ENCODE measurements around the gene SLC7A14. TPM values are rescaled to one million over a fixed set of nuclear protein-coding genes. Genes with fewer than 3 reads are reported as not detected.

Gene SLC7A14
- total RNA-seq, 1 donor from 2014 or later: 0.23 TPM

GRCh38 chr3:170539897-170540296 lies 46.0 kb downstream of the SLC7A14 start:
- H3K4me1 ChIP-seq (ENCODE audit: insufficient read depth, low read length): no peaks in the 10 kb centered on the region
- no peak overlapping the region for H3K4me3 ChIP-seq (ENCODE audit: insufficient read depth, low read depth, low read length)
- Mint-ChIP-seq H3K27me3 (ENCODE audit: low read depth, unreplicated experiment) (peaks cover 25% of the 10 kb centered on the region), H3K4me1 (ENCODE audit: low read depth, unreplicated experiment) (peaks cover 5% of the 10 kb centered on the region), H3K9me3 (ENCODE audit: unreplicated experiment) (no peaks in the 10 kb centered on the region), H3K36me3 (ENCODE audit: low read depth, unreplicated experiment) (no peaks in the 10 kb centered on the region), H3K4me3 (ENCODE audit: unreplicated experiment) (no peak overlapping the region), H3K27ac (ENCODE audit: unreplicated experiment) (no peak overlapping the region)
- no peaks in the 10 kb centered on the region for H3K27me3 ChIP-seq (ENCODE audit: insufficient read depth, low read length)
- H3K4me2 ChIP-seq (ENCODE audit: low read length): no peak overlapping the region
- DNase-seq (ENCODE audit: low read depth) (no peak), FAIRE-seq (no peak)
- no peak overlapping the region for H2AFZ ChIP-seq (ENCODE audit: low read depth, low read length)
- H3K9ac ChIP-seq (ENCODE audit: low read length): no peak overlapping the region
- H3K36me3 ChIP-seq (ENCODE audit: insufficient read depth, low read length): no peaks in the 10 kb centered on the region
- no peak for TF ChIP-seq CTCF (IDR thresholded peaks at IDR 0.05; ENCODE audit: insufficient read depth, low read depth, low read length)
- TF ChIP-seq EZH2 (IDR thresholded peaks at IDR 0.05; ENCODE audit: insufficient read depth, low read length): no peak
- H3K27ac ChIP-seq (ENCODE audit: low read depth, low read length): no peak overlapping the region
- no peaks in the 10 kb centered on the region for H4K20me1 ChIP-seq (ENCODE audit: insufficient read depth, low read length)
- H3K79me2 ChIP-seq (ENCODE audit: insufficient read depth, low read length): no peaks in the 10 kb centered on the region
- no peaks in the 10 kb centered on the region for H3K9me3 ChIP-seq (ENCODE audit: insufficient read depth, low read depth, low read length)

GRCh38 chr3:170536712-170537111 lies 49.2 kb downstream of the SLC7A14 start:
- no peak overlapping the region for H3K4me3 Mint-ChIP-seq (ENCODE audit: unreplicated experiment)
- Histone ChIP-seq H3K4me1 (ENCODE audit: insufficient read depth, low read length) (no peaks in the 10 kb centered on the region), H3K4me3 (ENCODE audit: insufficient read depth, low read depth, low read length) (no peak overlapping the region), H2AFZ (ENCODE audit: low read depth, low read length) (no peak overlapping the region), H3K9ac (ENCODE audit: low read length) (no peak overlapping the region), H3K4me2 (ENCODE audit: low read length) (no peak overlapping the region), H4K20me1 (ENCODE audit: insufficient read depth, low read length) (no peaks in the 10 kb centered on the region), H3K79me2 (ENCODE audit: insufficient read depth, low read length) (no peaks in the 10 kb centered on the region), H3K9me3 (ENCODE audit: insufficient read depth, low read depth, low read length) (no peaks in the 10 kb centered on the region), H3K27ac (ENCODE audit: low read depth, low read length) (no peak overlapping the region), H3K27me3 (ENCODE audit: insufficient read depth, low read length) (no peaks in the 10 kb centered on the region), H3K36me3 (ENCODE audit: insufficient read depth, low read length) (no peaks in the 10 kb centered on the region)
- peaks cover 3% of the 10 kb centered on the region for H3K4me1 Mint-ChIP-seq (ENCODE audit: low read depth, unreplicated experiment)
- no peaks in the 10 kb centered on the region for H3K36me3 Mint-ChIP-seq (ENCODE audit: low read depth, unreplicated experiment)
- no peak for FAIRE-seq
- H3K9me3 Mint-ChIP-seq (ENCODE audit: unreplicated experiment): no peaks in the 10 kb centered on the region
- no peak overlapping the region for H3K27ac Mint-ChIP-seq (ENCODE audit: unreplicated experiment)
- peaks cover 42% of the 10 kb centered on the region for H3K27me3 Mint-ChIP-seq (ENCODE audit: low read depth, unreplicated experiment)
- TF ChIP-seq EZH2 (IDR thresholded peaks at IDR 0.05; ENCODE audit: insufficient read depth, low read length) (no peak), CTCF (IDR thresholded peaks at IDR 0.05; ENCODE audit: insufficient read depth, low read depth, low read length) (no peak)
- DNase-seq (ENCODE audit: low read depth): no peak

- H3K4me3 Mint-ChIP-seq (ENCODE audit: unreplicated experiment): no peak overlapping the region
- peaks cover 54% of the 10 kb centered on the region for H3K27me3 Mint-ChIP-seq (ENCODE audit: low read depth, unreplicated experiment)
- H3K36me3 Mint-ChIP-seq (ENCODE audit: low read depth, unreplicated experiment): no peaks in the 10 kb centered on the region
- no peaks in the 10 kb centered on the region for H3K4me1 Mint-ChIP-seq (ENCODE audit: low read depth, unreplicated experiment)
- FAIRE-seq: no peak
- peaks cover 6% of the 10 kb centered on the region for H3K9me3 Mint-ChIP-seq (ENCODE audit: unreplicated experiment)
- no peak overlapping the region for H3K27ac Mint-ChIP-seq (ENCODE audit: unreplicated experiment)
- H3K27ac ChIP-seq (ENCODE audit: low read depth, low read length): no peak overlapping the region
- no peak for DNase-seq (ENCODE audit: low read depth)
- H3K4me2 ChIP-seq (ENCODE audit: low read length): no peak overlapping the region
- H4K20me1 ChIP-seq (ENCODE audit: insufficient read depth, low read length): no peaks in the 10 kb centered on the region
- H3K9me3 ChIP-seq (ENCODE audit: insufficient read depth, low read depth, low read length): no peaks in the 10 kb centered on the region
- H3K4me3 ChIP-seq (ENCODE audit: insufficient read depth, low read depth, low read length): no peak overlapping the region
- no peaks in the 10 kb centered on the region for H3K36me3 ChIP-seq (ENCODE audit: insufficient read depth, low read length)
- TF ChIP-seq EZH2 (IDR thresholded peaks at IDR 0.05; ENCODE audit: insufficient read depth, low read length): no peak
- TF ChIP-seq CTCF (IDR thresholded peaks at IDR 0.05; ENCODE audit: insufficient read depth, low read depth, low read length): no peak
- no peaks in the 10 kb centered on the region for H3K79me2 ChIP-seq (ENCODE audit: insufficient read depth, low read length)
- no peak overlapping the region for H2AFZ ChIP-seq (ENCODE audit: low read depth, low read length)
- no peaks in the 10 kb centered on the region for H3K4me1 ChIP-seq (ENCODE audit: insufficient read depth, low read length)
- H3K9ac ChIP-seq (ENCODE audit: low read length): no peak overlapping the region
- H3K27me3 ChIP-seq (ENCODE audit: insufficient read depth, low read length): no peaks in the 10 kb centered on the region
These were observed 51.6 kb downstream of the SLC7A14 start for GRCh38 chr3:170534227-170534626.
